Daoy (cell line): Measurements from ENCODE around the gene NANOS2. TPM values are rescaled to one million over a fixed set of nuclear protein-coding genes. Genes with fewer than 3 reads are reported as not detected.

ENCODE experiments used
- DNase-seq: peaks from one replicate; pipeline ENCODE4 v3.0.0-alpha.2; 2015; ENCODE audit warnings: low read depth
- total RNA-seq: library from RNA; depleted of rRNA; stranded (reverse); fragments of >200 nt; shearing (Covaris generic); gene quantifications from 2 replicates; pipeline ENCODE4 v1.2.3, GENCODE V29; 2014; rRNA removed

Gene NANOS2
- not detected in 2 replicates for total RNA-seq

- peak; percentile 65 for DNase-seq
Observed at GRCh38 chr19:45913874-45914830, at the start of gene NANOS2. TSS of gene NANOS2 (minus strand) at chr19:45914778. CDS start at chr19:45914693, 85 bp downstream.

GRCh38 chr19:45962021-45962420 is 47.4 kb upstream of the NANOS2 start:
- no peak for DNase-seq

- no peak for DNase-seq
Observed at GRCh38 chr19:45960595-45961235, 46.1 kb upstream of the NANOS2 start.

GRCh38 chr19:45959517-45960025 is 45.0 kb upstream of the NANOS2 start:
- no peak for DNase-seq

- peak; percentile 64 for DNase-seq
Observed at GRCh38 chr19:45958769-45959516, 44.4 kb upstream of the NANOS2 start.

GRCh38 chr19:45958320-45958719 is 43.7 kb upstream of the NANOS2 start:
- no peak for DNase-seq

GRCh38 chr19:45955905-45956608 is 41.5 kb upstream of the NANOS2 start:
- DNase-seq = peak; percentile 88

GRCh38 chr19:45954156-45954555 is 39.6 kb upstream of the NANOS2 start:
- DNase-seq = no peak

GRCh38 chr19:45953676-45954075 is 39.1 kb upstream of the NANOS2 start:
- DNase-seq = no peak

GRCh38 chr19:45952686-45953505 is 38.3 kb upstream of the NANOS2 start:
- peak; percentile 68 for DNase-seq

- no peak for DNase-seq
Observed at GRCh38 chr19:45952341-45952685, 37.7 kb upstream of the NANOS2 start.

- DNase-seq = peak; percentile 79
Observed at GRCh38 chr19:45947926-45948325, 33.3 kb upstream of the NANOS2 start.

- DNase-seq = no peak
Observed at GRCh38 chr19:45940515-45940805, 25.9 kb upstream of the NANOS2 start.

- DNase-seq = no peak
Observed at GRCh38 chr19:45939792-45940514, 25.4 kb upstream of the NANOS2 start.

GRCh38 chr19:45938733-45939319 is 24.2 kb upstream of the NANOS2 start:
- DNase-seq = no peak

- peak; percentile 19 for DNase-seq
Observed at GRCh38 chr19:45935267-45935666, 20.7 kb upstream of the NANOS2 start.

- no peak for DNase-seq
Observed at GRCh38 chr19:45934551-45935230, 20.1 kb upstream of the NANOS2 start.

GRCh38 chr19:45933759-45934158 is 19.2 kb upstream of the NANOS2 start:
- DNase-seq = no peak

- DNase-seq = no peak
Observed at GRCh38 chr19:45931055-45931454, 16.5 kb upstream of the NANOS2 start.
